ENCODE results near the gene BGN. TPM values are rescaled to one million over a fixed set of nuclear protein-coding genes. Genes with fewer than 3 reads are reported as not detected.

BGN gene
- total RNA-seq, 4 donors from 2014 or later = 13.4 to 43.0 (median 20.0) TPM

DNA sequence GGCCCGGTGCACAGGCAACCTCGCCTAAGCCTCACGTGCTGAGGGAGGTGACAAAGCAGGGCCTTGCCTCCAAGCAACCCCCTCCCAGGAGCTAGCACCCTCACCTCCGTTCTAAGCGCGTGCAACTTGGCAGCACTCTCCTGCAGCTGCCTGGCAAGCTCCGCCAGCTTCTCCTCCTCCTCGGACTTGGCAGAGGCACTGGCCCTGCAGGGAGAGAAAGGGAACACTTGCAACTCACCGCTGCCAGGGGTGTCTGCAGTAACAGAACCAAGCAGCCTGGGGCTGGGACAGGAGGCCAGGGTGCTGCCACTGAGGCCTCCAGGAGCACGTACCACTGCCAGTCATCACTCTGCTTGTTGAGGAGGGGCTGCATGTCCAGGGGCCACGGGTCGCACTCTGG lies 38.6 kb upstream of the BGN start:
- TF ChIP-seq, protein P1, sequence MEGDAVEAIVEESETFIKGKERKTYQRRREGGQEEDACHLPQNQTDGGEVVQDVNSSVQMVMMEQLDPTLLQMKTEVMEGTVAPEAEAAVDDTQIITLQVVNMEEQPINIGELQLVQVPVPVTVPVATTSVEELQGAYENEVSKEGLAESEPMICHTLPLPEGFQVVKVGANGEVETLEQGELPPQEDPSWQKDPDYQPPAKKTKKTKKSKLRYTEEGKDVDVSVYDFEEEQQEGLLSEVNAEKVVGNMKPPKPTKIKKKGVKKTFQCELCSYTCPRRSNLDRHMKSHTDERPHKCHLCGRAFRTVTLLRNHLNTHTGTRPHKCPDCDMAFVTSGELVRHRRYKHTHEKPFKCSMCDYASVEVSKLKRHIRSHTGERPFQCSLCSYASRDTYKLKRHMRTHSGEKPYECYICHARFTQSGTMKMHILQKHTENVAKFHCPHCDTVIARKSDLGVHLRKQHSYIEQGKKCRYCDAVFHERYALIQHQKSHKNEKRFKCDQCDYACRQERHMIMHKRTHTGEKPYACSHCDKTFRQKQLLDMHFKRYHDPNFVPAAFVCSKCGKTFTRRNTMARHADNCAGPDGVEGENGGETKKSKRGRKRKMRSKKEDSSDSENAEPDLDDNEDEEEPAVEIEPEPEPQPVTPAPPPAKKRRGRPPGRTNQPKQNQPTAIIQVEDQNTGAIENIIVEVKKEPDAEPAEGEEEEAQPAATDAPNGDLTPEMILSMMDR (IDR thresholded peaks at IDR 0.05; ENCODE audit: low read depth) = no peak

DNA sequence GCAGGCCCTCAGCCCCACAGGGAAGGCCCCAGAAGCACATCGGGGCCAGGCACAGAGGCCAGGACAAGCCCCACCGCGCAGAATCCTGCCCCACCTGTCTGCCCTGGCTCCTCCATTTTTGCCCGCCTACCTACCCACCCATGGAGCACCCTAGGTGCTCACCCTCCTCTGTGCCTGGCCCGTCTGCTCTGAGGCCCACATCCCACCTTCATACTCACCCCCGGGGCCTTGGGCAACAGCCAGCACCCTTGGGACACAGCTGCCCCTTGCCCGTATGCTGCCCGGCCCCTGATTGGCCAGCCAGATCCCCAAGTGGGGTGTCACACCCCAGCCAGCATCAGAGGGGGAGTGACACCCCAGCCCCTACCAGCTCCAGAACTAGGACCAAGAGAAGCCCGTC lies 38.1 kb upstream of the BGN start:
- TF ChIP-seq, protein P1 (IDR thresholded peaks at IDR 0.05; ENCODE audit: low read depth) = no peak

DNA sequence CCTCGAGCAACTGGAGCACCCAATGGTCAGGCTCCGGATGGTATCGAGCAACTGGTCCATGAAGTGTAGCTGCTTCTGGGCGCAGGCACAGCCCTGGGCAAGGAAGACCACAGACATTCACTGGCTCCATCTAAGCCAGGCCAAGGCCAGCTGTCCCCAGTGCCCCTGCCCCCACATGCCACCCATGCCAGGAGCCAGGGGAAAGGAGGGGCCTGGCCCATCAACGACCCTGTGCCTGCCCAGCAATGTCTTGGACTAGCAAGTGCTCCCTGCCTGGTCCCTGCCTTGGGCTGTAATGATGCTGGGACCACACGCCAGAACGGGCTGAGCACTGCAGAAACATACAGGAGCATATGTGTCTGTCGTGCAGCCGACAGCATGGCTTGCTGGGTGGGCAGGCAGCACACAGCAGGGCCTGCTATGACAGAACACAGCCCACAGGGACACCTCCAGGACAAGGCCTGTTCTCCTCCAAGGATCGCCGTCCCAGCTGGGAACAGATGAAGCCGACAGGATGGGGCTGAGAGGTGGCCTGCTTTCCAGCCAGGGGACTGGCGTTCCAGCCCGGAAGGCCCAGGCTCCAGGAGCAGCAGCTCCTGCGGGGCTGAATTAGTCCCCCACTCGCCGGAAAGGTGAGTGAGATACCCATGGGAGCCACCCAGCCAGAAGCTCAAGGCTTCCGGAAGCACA lies 37.5 kb upstream of the BGN start:
- TF ChIP-seq, protein P1 (IDR thresholded peaks at IDR 0.05; ENCODE audit: low read depth) = no peak

DNA sequence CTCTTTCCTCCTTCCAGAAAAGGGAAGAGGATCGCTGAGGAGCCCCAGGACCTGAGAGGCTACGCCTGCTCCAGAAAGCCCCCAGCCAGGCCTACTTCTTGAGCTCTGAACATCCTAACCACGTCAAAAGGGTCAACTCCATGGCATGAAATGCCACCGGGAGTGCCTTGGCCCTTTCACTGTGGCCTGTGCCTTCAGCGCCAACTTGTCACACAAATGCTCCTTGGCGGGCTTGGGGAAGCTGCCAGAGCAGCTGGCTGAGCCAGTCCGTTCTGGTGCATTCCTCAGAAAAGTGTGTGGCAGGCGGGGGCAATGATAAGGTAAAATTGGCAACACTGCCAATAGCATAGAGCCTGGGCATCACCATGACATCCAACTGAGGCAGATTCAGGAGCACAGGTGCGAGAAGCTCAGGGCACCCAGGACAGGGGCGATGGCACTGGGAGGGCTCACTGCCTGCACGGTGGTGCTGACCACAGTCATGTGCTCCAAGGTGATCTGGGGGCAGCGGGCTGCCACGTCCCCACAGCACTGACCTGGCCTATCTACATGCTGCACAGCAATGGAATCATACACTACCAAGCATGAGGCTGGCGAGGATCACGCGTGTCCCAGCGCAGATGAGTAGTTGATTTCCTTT lies 36.8 kb upstream of the BGN start:
- TF ChIP-seq, protein P1 (IDR thresholded peaks at IDR 0.05; ENCODE audit: low read depth) = no peak

DNA sequence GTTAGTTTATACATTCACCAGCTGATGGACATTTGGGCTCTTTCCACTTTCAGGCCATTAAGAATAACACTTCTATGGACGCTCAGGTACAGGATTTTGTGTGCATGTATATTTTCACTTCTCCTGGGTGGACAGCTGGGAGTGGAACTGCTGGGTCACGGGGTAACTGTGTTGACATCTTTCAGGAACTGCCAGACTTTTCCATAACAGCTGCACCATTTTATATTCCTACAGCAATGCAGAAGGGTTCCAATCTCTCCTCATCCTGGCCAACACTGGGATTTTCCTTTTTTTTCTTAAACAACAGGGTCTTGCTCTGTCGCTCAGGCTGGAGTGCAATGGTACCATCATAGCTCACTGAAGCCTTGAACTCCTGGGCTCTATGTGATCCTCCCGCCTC lies 36.3 kb upstream of the BGN start:
- TF ChIP-seq, protein P1 (IDR thresholded peaks at IDR 0.05; ENCODE audit: low read depth) = no peak

DNA sequence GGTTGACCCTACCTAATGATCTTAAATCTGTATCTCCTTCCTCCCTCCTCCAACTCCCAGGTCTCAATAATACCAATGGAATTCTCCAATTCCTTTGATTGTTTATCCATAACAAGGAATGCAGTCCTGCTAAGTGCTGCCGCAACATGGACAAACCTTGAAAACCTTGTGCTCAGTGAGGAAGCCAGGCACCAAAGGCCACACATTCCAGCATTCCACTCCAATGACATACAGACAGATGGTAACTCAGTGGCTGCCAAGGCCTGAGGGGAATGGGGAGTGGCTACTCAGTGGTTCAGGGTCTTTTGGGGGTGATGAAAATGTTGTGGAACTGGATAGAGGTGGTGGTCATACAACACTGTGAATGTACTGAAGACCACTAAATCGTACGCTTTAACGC lies 34.8 kb upstream of the BGN start:
- TF ChIP-seq, protein P1 (IDR thresholded peaks at IDR 0.05; ENCODE audit: low read depth) = no peak

DNA sequence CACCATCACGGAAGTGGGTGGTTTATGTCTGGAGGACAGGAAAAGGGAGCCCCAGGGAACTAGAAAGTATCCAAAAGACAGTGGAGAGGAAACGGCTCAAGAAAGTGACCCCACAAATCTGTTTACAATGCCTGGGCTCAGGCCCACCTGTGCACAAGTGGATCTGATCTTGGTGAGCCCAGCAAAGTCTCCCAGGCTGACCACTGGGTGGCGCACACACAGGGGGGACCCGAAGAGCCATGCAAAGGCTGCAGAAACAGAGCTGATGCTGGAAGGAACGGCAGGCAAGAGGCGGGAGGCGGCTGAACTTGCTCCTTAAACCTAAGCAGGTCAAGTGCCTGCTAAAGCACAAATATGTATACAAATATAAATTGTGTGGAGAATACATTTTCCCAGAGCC lies 34.0 kb upstream of the BGN start:
- TF ChIP-seq, protein P1 (IDR thresholded peaks at IDR 0.05; ENCODE audit: low read depth) = no peak

Measured in subcutaneous adipose tissue (tissue), 4 donors.